GM12878 (cell line): ENCODE measurements around the gene ASIC3.

Source experiments
- EGR1 ChIP-seq, 2 experiments: IDR thresholded peaks; 1 replicate in 1 of 2; 2 replicates in 1 of 2; pipeline ENCODE4 v1.6.1; 2011 to 2012; ENCODE audit warnings: low read depth in 2 of 2, low read length in 2 of 2, borderline replicate concordance in 1 of 2, mild to moderate bottlenecking in 1 of 2, moderate library complexity in 1 of 2
- EZH2 ChIP-seq: IDR thresholded peaks from 2 replicates; pipeline ENCODE4 v1.6.1; 2012; ENCODE audit warnings: low read depth, mild to moderate bottlenecking, control low read depth, inconsistent platforms, low read length, borderline replicate concordance; ENCODE audit not compliant: control insufficient read depth
- MXI1 ChIP-seq: fragments of 150-350 bp; IDR thresholded peaks from 2 replicates; pipeline ENCODE4 v1.6.1; 2011; ENCODE audit warnings: low read depth, mild to moderate bottlenecking, inconsistent platforms, low read length, improper control_type of control experiment
- SP1 ChIP-seq: IDR thresholded peaks from one replicate; pipeline ENCODE4 v1.6.1; 2011; ENCODE audit warnings: low read depth, low read length
- TAF1 ChIP-seq: IDR thresholded peaks from 2 replicates; pipeline ENCODE4 v1.6.1; 2011; ENCODE audit warnings: mild to moderate bottlenecking, low read depth, low read length, borderline replicate concordance
- ZNF24 ChIP-seq: fragments of 450-650 bp; IDR thresholded peaks from 2 replicates; pipeline ENCODE4 v1.6.1; 2017; ENCODE audit warnings: antibody characterized with exemption, mild to moderate bottlenecking
- TF ChIP-seq, protein P1 (sequence below), 3 experiments: IDR thresholded peaks in 2 of 3; conservative IDR thresholded peaks in 1 of 3; 2 replicates each; pipeline ENCODE4 v1.5.1; 2011; ENCODE audit warnings: low read depth in 3 of 3, low read length in 3 of 3, mild to moderate bottlenecking in 3 of 3, control low read depth in 2 of 3, moderate library complexity in 2 of 3, inconsistent platforms in 1 of 3, mixed read lengths in 1 of 3; ENCODE audit not compliant: control insufficient read depth in 2 of 3, insufficient read depth in 1 of 3; ENCODE audit errors: extremely low read depth in 1 of 3
- TF ChIP-seq, protein P2 (sequence below): fragments of 450-650 bp; IDR thresholded peaks from 2 replicates; pipeline ENCODE4 v1.6.1; 2018; ENCODE audit warnings: borderline replicate concordance, mild to moderate bottlenecking; ENCODE audit not compliant: partially characterized antibody
- TF ChIP-seq, protein P3 (sequence below): IDR thresholded peaks from 2 replicates; pipeline ENCODE4 v1.6.1; 2011; ENCODE audit warnings: mild to moderate bottlenecking, low read depth, low read length, moderate library complexity; ENCODE audit not compliant: insufficient replicate concordance

DNA sequence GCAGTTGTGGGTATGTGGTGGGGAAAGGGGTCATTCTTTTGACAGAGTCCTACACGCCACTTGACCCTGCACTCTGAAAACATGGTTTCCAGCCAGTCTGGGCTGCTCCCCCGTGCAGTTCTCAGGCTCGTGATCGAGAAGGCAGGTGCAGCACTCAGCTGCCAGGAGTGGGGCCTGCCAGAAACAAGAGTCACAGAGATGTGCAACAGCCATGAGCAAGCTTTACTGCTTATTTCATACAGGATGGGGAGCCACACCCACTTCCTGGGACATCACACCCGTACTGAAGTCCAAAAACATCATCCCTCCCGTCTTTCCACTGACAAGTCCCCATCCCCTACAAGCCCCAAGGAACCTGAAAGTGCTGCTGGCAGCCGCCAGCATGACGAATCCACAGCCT is 33.4 kb upstream of the ASIC3 start:
- no peak for TF ChIP-seq EZH2
- TF ChIP-seq, protein P1, sequence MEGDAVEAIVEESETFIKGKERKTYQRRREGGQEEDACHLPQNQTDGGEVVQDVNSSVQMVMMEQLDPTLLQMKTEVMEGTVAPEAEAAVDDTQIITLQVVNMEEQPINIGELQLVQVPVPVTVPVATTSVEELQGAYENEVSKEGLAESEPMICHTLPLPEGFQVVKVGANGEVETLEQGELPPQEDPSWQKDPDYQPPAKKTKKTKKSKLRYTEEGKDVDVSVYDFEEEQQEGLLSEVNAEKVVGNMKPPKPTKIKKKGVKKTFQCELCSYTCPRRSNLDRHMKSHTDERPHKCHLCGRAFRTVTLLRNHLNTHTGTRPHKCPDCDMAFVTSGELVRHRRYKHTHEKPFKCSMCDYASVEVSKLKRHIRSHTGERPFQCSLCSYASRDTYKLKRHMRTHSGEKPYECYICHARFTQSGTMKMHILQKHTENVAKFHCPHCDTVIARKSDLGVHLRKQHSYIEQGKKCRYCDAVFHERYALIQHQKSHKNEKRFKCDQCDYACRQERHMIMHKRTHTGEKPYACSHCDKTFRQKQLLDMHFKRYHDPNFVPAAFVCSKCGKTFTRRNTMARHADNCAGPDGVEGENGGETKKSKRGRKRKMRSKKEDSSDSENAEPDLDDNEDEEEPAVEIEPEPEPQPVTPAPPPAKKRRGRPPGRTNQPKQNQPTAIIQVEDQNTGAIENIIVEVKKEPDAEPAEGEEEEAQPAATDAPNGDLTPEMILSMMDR (IDR thresholded peaks at IDR 0.05 in 2 of 3, conservative IDR thresholded peaks at IDR 0.05 in 1 of 3; ENCODE audit: control insufficient read depth in 2 of 3, extremely low read depth in 1 of 3, insufficient read depth in 1 of 3, low read depth in 3 of 3, low read length in 3 of 3): no peak
- no peak for TF ChIP-seq EGR1 (IDR thresholded peaks at IDR 0.05; ENCODE audit: borderline replicate concordance in 1 of 2, low read depth in 2 of 2, low read length in 2 of 2)
- TF ChIP-seq, protein P2, sequence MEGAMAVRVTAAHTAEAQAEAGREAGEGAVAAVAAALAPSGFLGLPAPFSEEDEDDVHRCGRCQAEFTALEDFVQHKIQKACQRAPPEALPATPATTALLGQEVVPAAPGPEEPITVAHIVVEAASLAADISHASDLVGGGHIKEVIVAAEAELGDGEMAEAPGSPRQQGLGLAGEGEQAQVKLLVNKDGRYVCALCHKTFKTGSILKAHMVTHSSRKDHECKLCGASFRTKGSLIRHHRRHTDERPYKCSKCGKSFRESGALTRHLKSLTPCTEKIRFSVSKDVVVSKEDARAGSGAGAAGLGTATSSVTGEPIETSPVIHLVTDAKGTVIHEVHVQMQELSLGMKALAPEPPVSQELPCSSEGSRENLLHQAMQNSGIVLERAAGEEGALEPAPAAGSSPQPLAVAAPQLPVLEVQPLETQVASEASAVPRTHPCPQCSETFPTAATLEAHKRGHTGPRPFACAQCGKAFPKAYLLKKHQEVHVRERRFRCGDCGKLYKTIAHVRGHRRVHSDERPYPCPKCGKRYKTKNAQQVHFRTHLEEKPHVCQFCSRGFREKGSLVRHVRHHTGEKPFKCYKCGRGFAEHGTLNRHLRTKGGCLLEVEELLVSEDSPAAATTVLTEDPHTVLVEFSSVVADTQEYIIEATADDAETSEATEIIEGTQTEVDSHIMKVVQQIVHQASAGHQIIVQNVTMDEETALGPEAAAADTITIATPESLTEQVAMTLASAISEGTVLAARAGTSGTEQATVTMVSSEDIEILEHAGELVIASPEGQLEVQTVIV: no peak
- no peak for TF ChIP-seq SP1
- no peak for TF ChIP-seq ZNF24
- TF ChIP-seq TAF1: no peak
- TF ChIP-seq, protein P3, sequence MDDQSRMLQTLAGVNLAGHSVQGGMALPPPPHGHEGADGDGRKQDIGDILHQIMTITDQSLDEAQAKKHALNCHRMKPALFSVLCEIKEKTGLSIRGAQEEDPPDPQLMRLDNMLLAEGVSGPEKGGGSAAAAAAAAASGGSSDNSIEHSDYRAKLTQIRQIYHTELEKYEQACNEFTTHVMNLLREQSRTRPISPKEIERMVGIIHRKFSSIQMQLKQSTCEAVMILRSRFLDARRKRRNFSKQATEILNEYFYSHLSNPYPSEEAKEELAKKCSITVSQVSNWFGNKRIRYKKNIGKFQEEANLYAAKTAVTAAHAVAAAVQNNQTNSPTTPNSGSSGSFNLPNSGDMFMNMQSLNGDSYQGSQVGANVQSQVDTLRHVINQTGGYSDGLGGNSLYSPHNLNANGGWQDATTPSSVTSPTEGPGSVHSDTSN: no peak
- no peak for TF ChIP-seq MXI1
